Testis (tissue), 3 donors: Measurements from ENCODE around the gene MOB2. TPM values are rescaled to one million over a fixed set of nuclear protein-coding genes. Genes with fewer than 3 reads are reported as not detected.

ENCODE experiments used
- DNase-seq: peaks from one replicate; pipeline ENCODE4 v3.0.0-alpha.2; 2019
- H3K27ac ChIP-seq, 2 donors: fragments of 200-600 bp; sonication (generic); one replicate each; pipeline ENCODE4 v1.5.1; 2019
- H3K27me3 ChIP-seq: fragments of 200-600 bp; sonication (generic); one replicate; pipeline ENCODE4 v1.5.1; 2019
- H3K36me3 ChIP-seq: fragments of 200-600 bp; sonication (generic); one replicate; pipeline ENCODE4 v1.5.1; 2017; ENCODE audit warnings: low read depth; ENCODE audit errors: missing control alignments
- H3K4me1 ChIP-seq: fragments of 200-600 bp; sonication (generic); one replicate; pipeline ENCODE4 v1.5.1; 2019
- H3K4me3 ChIP-seq, 2 donors: fragments of 200-600 bp; sonication (generic); one replicate each; pipeline ENCODE4 v1.5.1; 2017 to 2019
- H3K9me3 ChIP-seq: fragments of 200-600 bp; sonication (generic); one replicate; pipeline ENCODE4 v1.5.1; 2017
- CTCF ChIP-seq, 3 experiments: fragments of 450-650 bp in 2 of 3; fragments of 200-600 bp in 1 of 3; sonication (generic) in 1 of 3; IDR thresholded peaks; one replicate each; pipeline ENCODE4 v1.5.1; 2016 to 2019; ENCODE audit warnings: antibody characterized with exemption in 3 of 3, mild to moderate bottlenecking in 2 of 3, moderate library complexity in 1 of 3
- POLR2A ChIP-seq: fragments of 450-650 bp; IDR thresholded peaks from one replicate; pipeline ENCODE4 v1.6.1; 2017; ENCODE audit warnings: antibody characterized with exemption, mild to moderate bottlenecking, moderate library complexity
- WGBS, 2 donors: methylation state at CpG; one replicate each; pipeline ENCODE4 v1.1.5; 2018; 5-methylcytosine and 5-hydroxymethylcytosine counted together
- intact Hi-C: fragments of 100-400 bp; cut with DNase I; formaldehyde crosslinking; loops from one replicate; pipeline ENCODE4 v1.15.1; 2023; ENCODE audit warnings: low total_unique reads
- polyA plus RNA-seq: library from polyadenylated mRNA; stranded (reverse); fragments of 350-450 nt; fragmentation: Illumina TruSeq; extraction: RNeasy Lipid Tissue Mini Kit (QIAGEN cat#74804); gene quantifications from one replicate; pipeline ENCODE4 v1.2.3, GENCODE V29; 2014; ENCODE audit warnings: low read depth, low replicate concordance; ENCODE audit not compliant: insufficient read depth
- total RNA-seq, 2 donors: library from RNA; depleted of rRNA; stranded (reverse); fragments of >200 nt; gene quantifications; one replicate each; pipeline ENCODE4 v1.2.3, GENCODE V29; 2016

The MOB2 gene
- total and polyA plus RNA-seq, 3 donors from 2014 or later = 41.5 to 57.7 (median 46.8) TPM

- 88 to 91% methylated on average over 12 to 17 of the region's 17 CpGs for WGBS, 2 donors
Measured at GRCh38 chr11:1519028-1520010, 32.7 kb upstream of the MOB2 start.

GRCh38 chr11:1518301-1518700 lies 31.7 kb upstream of the MOB2 start:
- Histone ChIP-seq H3K36me3 (no peaks in the 10 kb centered on the region), H3K9me3 (no peaks in the 10 kb centered on the region), H3K4me1 (peaks cover 35% of the 10 kb centered on the region), H3K27me3 (no peaks in the 10 kb centered on the region), H3K4me3 (no peak overlapping the region), H3K27ac (no peak overlapping the region)
- 95 to 96% methylated on average over 22 to 23 of the region's 23 CpGs for WGBS, 2 donors
- intact Hi-C loops = loop anchor here (5.0 kb wide), 1 partner anchor 311 kb away; no protein-coding TSS in a partner anchor
- no peak for DNase-seq
- TF ChIP-seq POLR2A (no peak), CTCF (IDR thresholded peaks at IDR 0.05) (no peak)

More at GRCh38 chr11:1519028-1520010, 32.7 kb upstream of the MOB2 start:
- no peaks in the 10 kb centered on the region for H3K9me3 ChIP-seq
- no peak overlapping the region for H3K27ac ChIP-seq
- H3K4me1 ChIP-seq = peaks cover 25% of the 10 kb centered on the region
- no peaks in the 10 kb centered on the region for H3K36me3 ChIP-seq
- H3K4me3 ChIP-seq = no peak overlapping the region
- intact Hi-C loops = loop anchor here (5.0 kb wide), 1 partner anchor 312 kb away; no protein-coding TSS in a partner anchor
- no peaks in the 10 kb centered on the region for H3K27me3 ChIP-seq
- no peak for DNase-seq
- TF ChIP-seq POLR2A (no peak), CTCF (IDR thresholded peaks at IDR 0.05) (no peak)

GRCh38 chr11:1517117-1518005 lies 30.8 kb upstream of the MOB2 start:
- Histone ChIP-seq H3K27ac (no peak overlapping the region), H3K9me3 (no peaks in the 10 kb centered on the region), H3K4me3 (no peak overlapping the region), H3K36me3 (no peaks in the 10 kb centered on the region), H3K4me1 (peaks cover 35% of the 10 kb centered on the region), H3K27me3 (no peaks in the 10 kb centered on the region)
- WGBS, 2 donors = 91 to 93% methylated on average over 28 of the region's 28 CpGs
- DNase-seq = no peak
- no peak for TF ChIP-seq POLR2A
- TF ChIP-seq CTCF (IDR thresholded peaks at IDR 0.05) = no peak
- intact Hi-C loops = loop anchor here (5.0 kb wide), 1 partner anchor 310 kb away; no protein-coding TSS in a partner anchor

- TF ChIP-seq CTCF (IDR thresholded peaks at IDR 0.05) (no peak), POLR2A (no peak)
- Histone ChIP-seq H3K36me3 (no peaks in the 10 kb centered on the region), H3K4me1 (peaks cover 35% of the 10 kb centered on the region), H3K9me3 (no peaks in the 10 kb centered on the region), H3K27ac (no peak overlapping the region), H3K27me3 (no peaks in the 10 kb centered on the region), H3K4me3 (no peak overlapping the region)
- intact Hi-C loops = loop anchor here (5.0 kb wide), 1 partner anchor 309 kb away; no protein-coding TSS in a partner anchor
- no peak for DNase-seq
- WGBS, 2 donors = 84 to 92% methylated on average over 19 of the region's 19 CpGs
Measured at GRCh38 chr11:1516273-1517067, 29.9 kb upstream of the MOB2 start.
